ENCODE results near the gene TSPAN4.
A peak's percentile ranks its signal among the peaks of the same experiment; 100 is the strongest.

Gene TSPAN4

DNA sequence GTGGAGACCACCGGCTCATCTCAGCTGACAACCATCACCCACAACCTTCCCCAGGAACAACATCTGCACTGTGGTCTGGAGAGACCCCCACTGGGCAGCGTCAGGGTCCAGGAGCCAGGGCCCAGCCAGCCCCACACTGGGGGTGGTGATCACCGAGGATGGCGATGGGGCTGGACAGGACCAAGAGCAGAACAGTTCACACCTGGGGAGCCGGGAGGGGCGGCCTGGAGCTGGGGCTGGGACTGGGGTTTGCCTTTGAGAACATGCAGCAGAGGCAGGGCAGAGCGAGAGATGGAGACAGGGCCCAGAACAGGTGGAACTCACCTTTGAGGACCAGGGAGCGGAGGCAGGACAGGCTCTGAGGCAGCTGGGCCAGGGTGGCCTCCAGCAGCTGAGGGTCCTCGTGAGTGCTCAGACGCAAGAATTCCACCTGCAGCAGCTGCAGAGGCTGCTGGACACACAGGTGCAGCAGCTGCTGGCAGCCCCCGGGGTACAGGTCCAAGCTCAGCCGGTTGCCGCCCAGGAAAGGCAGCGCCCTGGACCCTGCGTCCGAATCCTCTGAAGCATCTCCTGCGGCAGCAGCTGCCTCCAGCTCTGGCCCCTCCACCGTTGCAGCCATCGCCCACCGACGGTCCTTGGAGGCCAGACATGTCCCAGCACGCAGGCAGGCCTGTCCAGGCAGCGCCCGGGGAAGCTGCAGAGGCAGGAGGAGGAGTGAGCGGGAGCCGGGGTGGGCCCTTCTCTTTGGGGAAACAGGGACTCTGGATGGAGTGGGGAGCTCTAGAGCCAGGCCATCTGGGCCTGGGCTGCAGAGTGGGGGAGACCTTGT is 38.7 kb upstream of the TSPAN4 start:
- peak overlapping the region; percentile 66 for H3K4me3 ChIP-seq (replicated peaks; ENCODE audit: insufficient read depth, low read length)
- DNase-seq (ENCODE audit: low read depth in 1 of 2, low spot score in 1 of 2), result no peak
- peak overlapping the region; percentile 87 for H3K27ac ChIP-seq (replicated peaks)
- TF ChIP-seq, protein P1, sequence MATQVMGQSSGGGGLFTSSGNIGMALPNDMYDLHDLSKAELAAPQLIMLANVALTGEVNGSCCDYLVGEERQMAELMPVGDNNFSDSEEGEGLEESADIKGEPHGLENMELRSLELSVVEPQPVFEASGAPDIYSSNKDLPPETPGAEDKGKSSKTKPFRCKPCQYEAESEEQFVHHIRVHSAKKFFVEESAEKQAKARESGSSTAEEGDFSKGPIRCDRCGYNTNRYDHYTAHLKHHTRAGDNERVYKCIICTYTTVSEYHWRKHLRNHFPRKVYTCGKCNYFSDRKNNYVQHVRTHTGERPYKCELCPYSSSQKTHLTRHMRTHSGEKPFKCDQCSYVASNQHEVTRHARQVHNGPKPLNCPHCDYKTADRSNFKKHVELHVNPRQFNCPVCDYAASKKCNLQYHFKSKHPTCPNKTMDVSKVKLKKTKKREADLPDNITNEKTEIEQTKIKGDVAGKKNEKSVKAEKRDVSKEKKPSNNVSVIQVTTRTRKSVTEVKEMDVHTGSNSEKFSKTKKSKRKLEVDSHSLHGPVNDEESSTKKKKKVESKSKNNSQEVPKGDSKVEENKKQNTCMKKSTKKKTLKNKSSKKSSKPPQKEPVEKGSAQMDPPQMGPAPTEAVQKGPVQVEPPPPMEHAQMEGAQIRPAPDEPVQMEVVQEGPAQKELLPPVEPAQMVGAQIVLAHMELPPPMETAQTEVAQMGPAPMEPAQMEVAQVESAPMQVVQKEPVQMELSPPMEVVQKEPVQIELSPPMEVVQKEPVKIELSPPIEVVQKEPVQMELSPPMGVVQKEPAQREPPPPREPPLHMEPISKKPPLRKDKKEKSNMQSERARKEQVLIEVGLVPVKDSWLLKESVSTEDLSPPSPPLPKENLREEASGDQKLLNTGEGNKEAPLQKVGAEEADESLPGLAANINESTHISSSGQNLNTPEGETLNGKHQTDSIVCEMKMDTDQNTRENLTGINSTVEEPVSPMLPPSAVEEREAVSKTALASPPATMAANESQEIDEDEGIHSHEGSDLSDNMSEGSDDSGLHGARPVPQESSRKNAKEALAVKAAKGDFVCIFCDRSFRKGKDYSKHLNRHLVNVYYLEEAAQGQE (IDR thresholded peaks at IDR 0.05; ENCODE audit: insufficient replicate concordance, low read depth), result no peak
- no peak for TF ChIP-seq SPI1 (IDR thresholded peaks at IDR 0.05; ENCODE audit: borderline replicate concordance, low read depth)
- no peaks in the 10 kb centered on the region for H3K27me3 ChIP-seq (ENCODE audit: insufficient read depth, poor library complexity, severe bottlenecking)

DNA sequence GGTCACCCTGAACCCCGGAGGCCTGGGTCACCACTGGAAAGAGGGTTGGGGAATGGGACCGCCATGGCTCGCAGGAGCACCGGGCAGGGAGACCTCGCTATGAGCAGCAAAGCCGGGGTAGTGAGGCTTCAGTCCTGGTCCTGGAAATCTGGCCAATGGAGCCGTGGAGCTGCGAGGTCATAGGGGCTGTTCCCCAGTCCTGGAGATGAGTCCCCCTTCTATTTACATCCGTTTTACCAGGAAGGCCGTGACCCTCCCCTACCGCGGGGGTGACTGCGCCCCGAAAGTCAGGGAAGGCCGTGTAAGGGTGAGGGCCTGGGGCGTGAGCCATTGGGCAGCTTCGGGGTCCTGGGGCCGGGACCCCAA is 38.1 kb upstream of the TSPAN4 start:
- Histone ChIP-seq H3K4me3 (replicated peaks; ENCODE audit: insufficient read depth, low read length) (peak overlapping the region; percentile 66), H3K27ac (replicated peaks) (peak overlapping the region; percentile 87), H3K27me3 (ENCODE audit: insufficient read depth, poor library complexity, severe bottlenecking) (no peaks in the 10 kb centered on the region)
- no peak for DNase-seq (ENCODE audit: low read depth in 1 of 2, low spot score in 1 of 2)
- TF ChIP-seq SPI1 (IDR thresholded peaks at IDR 0.05; ENCODE audit: borderline replicate concordance, low read depth), result no peak

DNA sequence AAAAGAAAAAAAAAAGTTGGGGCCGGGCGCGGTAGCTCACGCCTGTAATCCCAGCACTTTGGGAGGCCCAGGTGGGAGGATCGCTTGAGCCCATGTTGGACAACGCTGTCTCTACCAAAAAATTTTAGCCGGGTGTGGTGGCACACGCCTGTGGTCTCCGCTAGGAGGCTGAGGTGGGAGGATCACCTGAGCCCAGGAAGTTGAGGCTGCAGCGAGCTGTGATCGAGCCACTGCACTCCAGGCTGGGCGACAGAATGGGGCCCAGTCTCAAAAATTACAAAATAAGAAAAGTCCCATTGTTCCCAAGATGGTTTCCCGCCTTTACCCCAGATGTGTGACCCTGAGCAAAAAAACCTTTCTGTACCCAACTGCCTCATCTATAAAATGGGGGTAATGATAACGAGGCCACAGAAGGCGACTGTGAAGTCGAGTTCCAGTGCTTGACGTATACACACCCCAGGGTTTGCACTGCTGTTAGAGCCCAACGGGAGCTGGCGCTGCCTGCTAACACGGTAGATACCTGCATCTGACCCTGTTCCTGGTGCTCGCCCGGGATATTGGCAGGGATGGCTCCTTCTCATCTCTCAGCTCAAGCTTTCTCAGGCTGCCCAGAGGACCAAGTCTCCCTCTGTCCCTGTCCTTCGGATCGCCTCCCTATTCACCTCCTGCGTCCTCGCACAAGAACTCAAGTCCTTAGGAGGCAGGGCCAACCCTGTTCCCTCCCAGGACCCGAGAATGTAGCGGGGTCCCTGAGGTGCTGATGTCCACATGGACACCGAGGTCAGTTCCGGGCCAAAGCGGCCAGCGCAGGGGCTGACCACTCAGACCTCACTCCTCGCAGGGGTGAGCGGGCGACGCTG is 34.0 kb upstream of the TSPAN4 start:
- no peaks in the 10 kb centered on the region for H3K27me3 ChIP-seq (ENCODE audit: insufficient read depth, poor library complexity, severe bottlenecking)
- TF ChIP-seq, protein P1 (IDR thresholded peaks at IDR 0.05; ENCODE audit: insufficient replicate concordance, low read depth), result no peak
- no peak for TF ChIP-seq POLR2AphosphoS5 (IDR thresholded peaks at IDR 0.05; ENCODE audit: low read depth)
- TF ChIP-seq GABPA (IDR thresholded peaks at IDR 0.05; ENCODE audit: low read depth), result no peak
- no peak for TF ChIP-seq SPI1 (IDR thresholded peaks at IDR 0.05; ENCODE audit: borderline replicate concordance, low read depth)
- TF ChIP-seq, protein P2, sequence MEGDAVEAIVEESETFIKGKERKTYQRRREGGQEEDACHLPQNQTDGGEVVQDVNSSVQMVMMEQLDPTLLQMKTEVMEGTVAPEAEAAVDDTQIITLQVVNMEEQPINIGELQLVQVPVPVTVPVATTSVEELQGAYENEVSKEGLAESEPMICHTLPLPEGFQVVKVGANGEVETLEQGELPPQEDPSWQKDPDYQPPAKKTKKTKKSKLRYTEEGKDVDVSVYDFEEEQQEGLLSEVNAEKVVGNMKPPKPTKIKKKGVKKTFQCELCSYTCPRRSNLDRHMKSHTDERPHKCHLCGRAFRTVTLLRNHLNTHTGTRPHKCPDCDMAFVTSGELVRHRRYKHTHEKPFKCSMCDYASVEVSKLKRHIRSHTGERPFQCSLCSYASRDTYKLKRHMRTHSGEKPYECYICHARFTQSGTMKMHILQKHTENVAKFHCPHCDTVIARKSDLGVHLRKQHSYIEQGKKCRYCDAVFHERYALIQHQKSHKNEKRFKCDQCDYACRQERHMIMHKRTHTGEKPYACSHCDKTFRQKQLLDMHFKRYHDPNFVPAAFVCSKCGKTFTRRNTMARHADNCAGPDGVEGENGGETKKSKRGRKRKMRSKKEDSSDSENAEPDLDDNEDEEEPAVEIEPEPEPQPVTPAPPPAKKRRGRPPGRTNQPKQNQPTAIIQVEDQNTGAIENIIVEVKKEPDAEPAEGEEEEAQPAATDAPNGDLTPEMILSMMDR (IDR thresholded peaks at IDR 0.05; ENCODE audit: insufficient read depth, low read length), result no peak
- peak in 1 of 2 experiments; percentile 60 for DNase-seq (ENCODE audit: low read depth in 1 of 2, low spot score in 1 of 2)
- peak overlapping the region; percentile 72 for H3K4me3 ChIP-seq (replicated peaks; ENCODE audit: insufficient read depth, low read length)
- peak overlapping the region; percentile 100 for H3K27ac ChIP-seq (replicated peaks)

GRCh38 chr11:809287-810039 is 33.2 kb upstream of the TSPAN4 start, which contains the start of gene RPLP2:
Gene RPLP2 (plus strand): TSS chr11:809967. CDS start chr11:810235, 268 bp downstream.
- TF ChIP-seq GABPA (IDR thresholded peaks at IDR 0.05; ENCODE audit: low read depth) (peak; percentile 90), POLR2AphosphoS5 (IDR thresholded peaks at IDR 0.05; ENCODE audit: low read depth) (peak; percentile 75), SPI1 (IDR thresholded peaks at IDR 0.05; ENCODE audit: borderline replicate concordance, low read depth) (peak; percentile 14; the same call in 1 of the 2 replicates)
- TF ChIP-seq, protein P2 (IDR thresholded peaks at IDR 0.05; ENCODE audit: insufficient read depth, low read length), result no peak
- TF ChIP-seq, protein P1 (IDR thresholded peaks at IDR 0.05; ENCODE audit: insufficient replicate concordance, low read depth), result peak; percentile 73
- peak within 1 kb of the TSS; percentile 100 for H3K27ac ChIP-seq (replicated peaks)
- DNase-seq (ENCODE audit: low read depth in 1 of 2, low spot score in 1 of 2), result peak; percentile 97 to 98
- peak within 1 kb of the TSS; percentile 72 for H3K4me3 ChIP-seq (replicated peaks; ENCODE audit: insufficient read depth, low read length)
- H3K27me3 ChIP-seq (ENCODE audit: insufficient read depth, poor library complexity, severe bottlenecking), result no peaks in the 10 kb centered on the region
